ENCODE results near the gene MYH10.

MYH10 gene

DNA sequence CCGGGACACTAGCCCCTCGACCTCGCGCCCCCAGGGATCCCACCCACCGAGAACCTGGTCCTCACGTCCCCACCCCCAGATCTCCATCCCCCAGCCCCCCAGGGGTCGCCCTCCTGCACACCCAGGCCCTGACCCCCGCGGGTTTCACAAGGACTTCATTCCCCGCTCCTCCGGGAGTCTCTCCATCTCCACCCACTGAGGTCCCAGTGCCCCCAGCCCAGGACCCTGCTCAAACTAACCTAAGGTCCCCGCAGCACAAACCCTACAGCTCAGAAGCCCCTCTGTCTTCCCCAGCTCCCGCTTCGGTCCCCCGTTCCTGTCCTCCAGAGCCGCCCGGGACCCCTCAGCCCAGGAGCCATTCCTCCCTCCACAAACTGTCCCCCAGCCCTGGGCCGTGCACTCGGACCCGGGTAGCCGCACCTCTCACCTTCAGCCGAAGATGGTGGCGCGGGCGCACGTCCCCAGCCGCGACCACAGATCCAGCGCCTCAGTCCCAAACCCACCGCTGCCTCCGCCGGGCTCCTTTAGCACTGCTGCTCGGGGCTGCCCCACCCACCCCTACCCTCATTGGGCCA, at the start of gene MYH10:
Gene MYH10, minus strand, starts transcription at position 499 of the 575 bp plus-strand sequence. CDS start 7,479 bp downstream, outside the sequence.
- TF ChIP-seq, protein P1, sequence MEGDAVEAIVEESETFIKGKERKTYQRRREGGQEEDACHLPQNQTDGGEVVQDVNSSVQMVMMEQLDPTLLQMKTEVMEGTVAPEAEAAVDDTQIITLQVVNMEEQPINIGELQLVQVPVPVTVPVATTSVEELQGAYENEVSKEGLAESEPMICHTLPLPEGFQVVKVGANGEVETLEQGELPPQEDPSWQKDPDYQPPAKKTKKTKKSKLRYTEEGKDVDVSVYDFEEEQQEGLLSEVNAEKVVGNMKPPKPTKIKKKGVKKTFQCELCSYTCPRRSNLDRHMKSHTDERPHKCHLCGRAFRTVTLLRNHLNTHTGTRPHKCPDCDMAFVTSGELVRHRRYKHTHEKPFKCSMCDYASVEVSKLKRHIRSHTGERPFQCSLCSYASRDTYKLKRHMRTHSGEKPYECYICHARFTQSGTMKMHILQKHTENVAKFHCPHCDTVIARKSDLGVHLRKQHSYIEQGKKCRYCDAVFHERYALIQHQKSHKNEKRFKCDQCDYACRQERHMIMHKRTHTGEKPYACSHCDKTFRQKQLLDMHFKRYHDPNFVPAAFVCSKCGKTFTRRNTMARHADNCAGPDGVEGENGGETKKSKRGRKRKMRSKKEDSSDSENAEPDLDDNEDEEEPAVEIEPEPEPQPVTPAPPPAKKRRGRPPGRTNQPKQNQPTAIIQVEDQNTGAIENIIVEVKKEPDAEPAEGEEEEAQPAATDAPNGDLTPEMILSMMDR (IDR thresholded peaks at IDR 0.05; ENCODE audit: insufficient read depth, low read length, poor library complexity, severe bottlenecking) = peak; percentile 26
- Histone ChIP-seq H3K36me3 (ENCODE audit: control insufficient read depth, insufficient read depth, low read length) (no peaks in the 10 kb centered on the region), H3K4me3 (replicated peaks; ENCODE audit: low read depth, low read length) (peak within 1 kb of the TSS; percentile 95), H3K27me3 (replicated peaks; ENCODE audit: control insufficient read depth, insufficient read depth, low read length) (no peaks in the 10 kb centered on the region)
- DNase-seq (ENCODE audit: extremely low read depth, insufficient read length) = no peak

DNA sequence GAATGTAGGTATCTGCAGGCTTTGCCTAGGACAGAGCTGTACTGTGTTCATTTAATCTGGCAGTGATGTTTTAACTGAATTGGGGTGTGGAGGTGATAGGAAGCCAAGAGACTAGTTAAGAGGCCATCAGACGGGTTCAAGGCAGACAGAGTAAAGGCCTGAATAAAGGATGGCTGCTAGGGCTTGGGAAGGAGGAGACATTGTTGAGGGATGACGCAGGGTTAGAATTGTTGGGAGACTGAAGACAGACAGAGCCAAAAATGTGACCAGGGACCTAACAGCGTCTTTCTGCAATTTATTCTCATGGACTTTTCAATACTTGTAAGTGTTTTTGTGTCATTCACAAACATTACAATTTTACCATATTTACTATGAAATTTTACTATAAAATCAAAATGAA, 48.6 kb upstream of the MYH10 start:
- H3K36me3 ChIP-seq (ENCODE audit: control insufficient read depth, insufficient read depth, low read length) = no peaks in the 10 kb centered on the region
- DNase-seq (ENCODE audit: extremely low read depth, insufficient read length) = no peak
- H3K27me3 ChIP-seq (replicated peaks; ENCODE audit: control insufficient read depth, insufficient read depth, low read length) = no peaks in the 10 kb centered on the region
- no peak overlapping the region for H3K4me3 ChIP-seq (replicated peaks; ENCODE audit: low read depth, low read length)
- TF ChIP-seq, protein P1 (IDR thresholded peaks at IDR 0.05; ENCODE audit: insufficient read depth, low read length, poor library complexity, severe bottlenecking) = no peak

DNA sequence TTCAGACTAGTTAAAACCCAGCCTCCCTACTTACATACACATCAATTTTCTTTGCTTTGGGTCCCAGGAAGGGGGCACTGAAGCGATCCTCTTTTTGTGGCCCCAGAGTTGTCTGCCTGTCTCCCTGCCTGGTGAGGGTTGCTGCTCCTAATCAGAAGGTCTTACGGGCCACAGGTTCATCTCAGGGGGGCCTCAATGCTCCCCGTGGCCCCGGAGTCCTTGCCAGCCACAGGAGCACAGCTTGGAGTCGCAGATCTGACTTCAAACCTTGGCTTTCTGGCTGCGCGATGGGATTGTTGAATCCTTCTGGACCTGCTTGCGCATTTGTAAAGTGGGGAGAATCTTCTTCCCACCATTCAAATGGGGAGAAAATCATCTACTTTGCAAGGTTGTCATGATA, 44.8 kb upstream of the MYH10 start:
- no peak for DNase-seq (ENCODE audit: extremely low read depth, insufficient read length)
- Histone ChIP-seq H3K4me3 (replicated peaks; ENCODE audit: low read depth, low read length) (no peak overlapping the region), H3K36me3 (ENCODE audit: control insufficient read depth, insufficient read depth, low read length) (no peaks in the 10 kb centered on the region), H3K27me3 (replicated peaks; ENCODE audit: control insufficient read depth, insufficient read depth, low read length) (no peaks in the 10 kb centered on the region; the same call in 1 of the 2 replicates)
- TF ChIP-seq, protein P1 (IDR thresholded peaks at IDR 0.05; ENCODE audit: insufficient read depth, low read length, poor library complexity, severe bottlenecking) = no peak

DNA sequence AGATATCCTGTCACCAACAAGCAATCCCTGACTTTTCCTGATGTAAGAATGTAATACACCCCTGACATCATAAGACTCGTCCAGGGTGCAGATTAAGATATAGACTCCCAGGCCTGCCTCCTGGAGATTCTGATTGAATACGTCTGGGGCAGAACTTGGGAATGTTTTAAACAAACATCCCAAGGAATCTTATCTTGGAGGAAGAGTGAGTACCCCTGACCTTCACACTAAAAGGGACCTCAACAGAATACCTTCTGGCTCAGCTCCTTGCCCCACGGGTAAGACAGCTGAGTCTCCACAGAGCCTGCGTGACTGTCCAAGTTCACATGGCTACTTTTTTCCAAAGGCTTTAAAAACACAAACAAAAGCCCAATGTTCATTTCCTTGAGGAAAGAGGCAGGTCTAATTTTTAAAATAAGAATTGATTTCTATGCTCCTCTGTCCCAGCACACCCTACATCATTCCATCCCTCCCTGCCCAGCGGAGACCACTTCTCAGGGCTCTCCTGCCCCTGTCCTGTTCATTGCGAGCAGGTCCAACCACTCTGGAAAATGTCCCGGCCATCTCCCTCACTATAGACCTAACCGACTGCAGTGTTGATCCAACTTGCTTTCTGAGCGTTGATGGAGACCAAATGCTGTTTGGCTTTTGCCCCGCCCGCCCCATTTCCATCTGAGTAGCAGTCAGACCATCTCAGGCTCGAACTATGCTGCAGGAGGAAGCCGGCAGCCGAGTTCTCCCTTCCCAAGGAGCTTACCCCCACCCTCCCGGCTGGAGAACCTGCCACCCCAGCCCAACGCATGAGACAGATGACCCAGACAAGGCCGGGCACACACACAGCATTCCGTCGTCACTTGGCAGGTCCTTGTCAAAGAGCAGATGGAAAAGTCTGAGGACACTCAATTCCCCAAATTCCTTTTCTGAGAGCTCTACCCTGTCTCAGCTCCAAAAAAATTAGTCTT, 44.1 kb upstream of the MYH10 start:
- Histone ChIP-seq H3K27me3 (replicated peaks; ENCODE audit: control insufficient read depth, insufficient read depth, low read length) (no peaks in the 10 kb centered on the region; the same call in 1 of the 2 replicates), H3K4me3 (replicated peaks; ENCODE audit: low read depth, low read length) (no peak overlapping the region), H3K36me3 (ENCODE audit: control insufficient read depth, insufficient read depth, low read length) (no peaks in the 10 kb centered on the region)
- TF ChIP-seq, protein P1 (IDR thresholded peaks at IDR 0.05; ENCODE audit: insufficient read depth, low read length, poor library complexity, severe bottlenecking) = no peak
- no peak for DNase-seq (ENCODE audit: extremely low read depth, insufficient read length)

DNA sequence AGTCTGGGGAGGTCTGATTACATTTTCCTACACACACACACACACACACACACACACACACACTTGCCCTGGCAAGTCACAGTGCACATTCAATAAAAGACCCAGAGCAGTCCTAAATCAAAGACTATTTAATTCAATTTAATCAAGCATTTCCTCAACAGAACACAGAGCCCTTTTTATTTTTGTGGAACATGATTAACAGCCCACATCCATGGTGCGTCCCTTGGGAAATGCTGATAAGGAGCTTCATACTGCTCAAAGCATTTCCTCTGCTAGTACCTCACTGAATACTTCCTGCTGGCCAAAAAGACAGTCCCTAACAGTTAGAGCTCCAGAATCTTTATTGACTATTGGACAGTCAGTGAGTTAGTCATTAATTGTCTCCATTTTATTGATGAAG, 43.1 kb upstream of the MYH10 start:
- Histone ChIP-seq H3K27me3 (replicated peaks; ENCODE audit: control insufficient read depth, insufficient read depth, low read length) (no peaks in the 10 kb centered on the region; the same call in 1 of the 2 replicates), H3K36me3 (ENCODE audit: control insufficient read depth, insufficient read depth, low read length) (no peaks in the 10 kb centered on the region), H3K4me3 (replicated peaks; ENCODE audit: low read depth, low read length) (no peak overlapping the region)
- no peak for DNase-seq (ENCODE audit: extremely low read depth, insufficient read length)
- TF ChIP-seq, protein P1 (IDR thresholded peaks at IDR 0.05; ENCODE audit: insufficient read depth, low read length, poor library complexity, severe bottlenecking) = no peak

Data from GM06990 (cell line).